NCI-H774 (cell line): ENCODE data around the gene PRPSAP1.

Experiments
- DNase-seq: peaks from one replicate; lab custom pipeline; 2025; lab: John Stamatoyannopoulos, UW

Gene PRPSAP1

DNA sequence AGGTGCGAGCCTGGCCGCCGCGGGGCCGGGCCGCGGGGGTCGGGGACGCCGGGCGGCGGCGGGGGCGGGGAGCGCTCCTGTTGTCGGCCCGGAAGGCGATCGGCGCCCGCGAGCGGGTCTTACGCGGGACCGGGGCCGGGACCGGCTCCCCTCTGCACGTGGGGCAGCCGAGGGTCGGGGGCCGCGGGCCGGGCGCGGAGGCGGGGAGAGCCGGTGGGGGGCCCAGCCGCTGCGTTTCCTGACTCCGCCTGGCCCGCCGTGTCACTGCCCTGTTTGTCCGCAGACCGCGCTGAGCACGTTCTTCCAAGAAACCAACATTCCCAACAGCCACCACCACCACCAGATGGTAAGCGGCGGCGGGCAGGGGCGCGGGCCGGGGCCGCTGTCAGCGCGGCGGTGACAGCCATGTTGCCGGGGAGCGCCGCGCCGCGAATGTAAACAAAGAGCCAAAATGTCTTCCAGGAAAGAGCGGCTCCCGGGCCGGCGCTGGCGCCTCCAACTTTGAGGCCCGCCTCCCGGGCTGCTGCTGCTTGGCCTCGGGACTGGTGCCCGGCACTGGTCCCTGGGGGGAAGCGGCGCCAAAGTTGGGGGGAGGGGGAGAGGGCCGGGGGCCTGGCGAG is 88.0 kb downstream of the PRPSAP1 start:
- DNase-seq, result peak; percentile 58

DNA sequence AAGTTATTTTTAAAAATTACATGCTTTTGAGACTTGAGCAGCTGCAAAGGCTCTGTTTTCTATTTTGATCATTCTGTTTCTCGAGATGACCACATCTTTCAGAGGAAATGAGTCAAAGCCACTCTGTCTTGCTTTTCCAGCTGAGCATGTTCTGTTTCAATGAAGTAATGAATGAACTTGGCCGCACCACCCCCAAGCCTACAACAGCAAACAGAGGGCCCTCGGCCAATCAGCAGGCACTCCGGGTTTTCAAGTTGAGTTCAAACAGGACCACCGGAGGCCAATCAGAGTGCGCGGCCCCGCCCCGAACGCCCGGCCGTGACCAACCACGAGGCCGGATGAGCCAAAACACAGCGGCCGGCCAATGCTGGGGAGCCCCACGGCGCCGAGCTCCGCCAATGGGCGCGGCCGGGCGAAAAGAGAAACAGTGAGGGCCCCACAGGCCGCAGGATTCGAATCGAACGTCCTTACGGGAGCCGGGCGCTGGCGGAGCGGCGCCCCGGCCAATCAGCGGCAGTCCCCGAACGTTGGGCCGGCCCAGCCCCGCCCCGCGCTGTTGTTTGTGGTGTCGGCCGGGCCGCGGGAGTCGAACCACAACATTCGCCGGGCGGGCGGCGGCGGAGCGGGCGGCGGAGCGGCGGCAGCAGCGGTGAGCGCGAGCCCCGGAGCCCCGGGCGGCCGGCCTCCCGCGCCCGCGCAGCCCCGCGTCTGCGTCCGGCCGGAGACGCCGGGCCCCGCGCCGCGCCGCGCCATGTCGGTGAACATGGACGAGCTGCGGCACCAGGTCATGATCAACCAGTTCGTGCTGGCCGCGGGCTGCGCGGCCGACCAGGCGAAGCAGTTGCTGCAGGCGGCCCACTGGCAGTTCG is 88.7 kb downstream of the PRPSAP1 start, which contains the start of gene UBALD2:
TSS of gene UBALD2 (plus strand) at position 594 of the 869 bp plus-strand sequence. CDS start at position 752, 158 bp downstream.
- peak; percentile 100 for DNase-seq

DNA sequence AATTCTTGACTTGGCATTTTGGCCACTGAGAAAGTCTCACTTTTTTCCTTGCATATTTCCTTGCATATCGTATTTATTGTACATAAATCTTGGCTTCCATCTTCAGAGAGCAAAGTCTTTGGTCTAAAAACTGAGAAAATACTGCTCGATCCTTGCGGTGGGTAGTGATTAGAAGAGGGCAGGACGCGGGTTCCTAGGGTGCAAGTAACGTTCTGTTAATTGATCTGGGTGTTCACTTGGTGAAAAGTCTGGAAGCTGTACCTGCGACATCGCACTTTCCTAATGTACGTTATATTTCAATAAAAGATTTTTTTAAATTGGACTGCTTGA is 89.3 kb downstream of the PRPSAP1 start:
- DNase-seq, result no peak

DNA sequence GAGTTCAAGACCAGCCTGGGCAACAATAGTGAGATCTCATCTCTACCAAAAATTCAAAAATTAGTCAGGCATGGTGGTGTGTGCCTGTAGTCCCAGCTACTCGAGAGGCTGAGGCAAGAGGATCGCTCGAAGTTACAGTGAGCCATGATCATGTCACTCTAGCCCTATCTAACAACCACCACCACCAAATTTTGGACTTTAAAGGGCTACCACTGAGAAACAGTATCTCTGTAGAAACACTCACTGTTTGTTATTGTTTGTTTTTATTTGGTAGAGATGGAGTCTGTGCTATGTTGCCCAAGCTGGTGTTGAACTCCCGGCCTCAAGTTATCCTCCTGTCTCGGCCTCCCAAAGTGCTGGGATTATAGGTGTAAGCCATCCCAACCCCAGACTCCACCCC is 89.8 kb downstream of the PRPSAP1 start:
- no peak for DNase-seq

DNA sequence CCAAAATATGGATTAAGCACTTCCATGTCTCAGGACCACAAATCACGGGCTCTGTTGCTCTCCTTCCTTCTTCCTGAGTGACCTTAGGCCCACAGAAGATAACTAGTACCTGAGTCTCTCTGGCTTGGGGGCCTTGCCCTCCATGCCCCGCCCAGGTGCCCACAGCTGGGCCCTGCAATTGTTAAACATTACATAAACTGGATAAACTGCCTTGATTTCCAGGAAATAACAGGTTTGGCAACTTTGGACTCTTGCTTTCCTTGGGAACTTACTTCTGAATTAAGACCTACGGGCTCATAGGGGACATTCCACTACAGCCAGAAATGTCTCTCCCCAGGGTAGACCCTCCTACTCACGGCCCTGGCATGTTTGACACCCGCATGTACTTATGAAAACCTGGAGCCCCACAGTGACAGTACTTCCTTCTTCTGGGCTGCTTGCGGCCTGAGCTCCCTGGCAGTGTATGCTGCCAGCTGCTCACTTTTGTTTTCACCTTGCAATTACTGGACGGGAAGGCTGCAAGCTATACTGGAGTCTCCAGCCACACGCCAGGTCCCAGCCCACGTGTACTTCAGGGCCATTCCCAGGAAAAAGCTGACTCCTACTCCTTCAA is 90.9 kb downstream of the PRPSAP1 start:
- peak; percentile 79 for DNase-seq

DNA sequence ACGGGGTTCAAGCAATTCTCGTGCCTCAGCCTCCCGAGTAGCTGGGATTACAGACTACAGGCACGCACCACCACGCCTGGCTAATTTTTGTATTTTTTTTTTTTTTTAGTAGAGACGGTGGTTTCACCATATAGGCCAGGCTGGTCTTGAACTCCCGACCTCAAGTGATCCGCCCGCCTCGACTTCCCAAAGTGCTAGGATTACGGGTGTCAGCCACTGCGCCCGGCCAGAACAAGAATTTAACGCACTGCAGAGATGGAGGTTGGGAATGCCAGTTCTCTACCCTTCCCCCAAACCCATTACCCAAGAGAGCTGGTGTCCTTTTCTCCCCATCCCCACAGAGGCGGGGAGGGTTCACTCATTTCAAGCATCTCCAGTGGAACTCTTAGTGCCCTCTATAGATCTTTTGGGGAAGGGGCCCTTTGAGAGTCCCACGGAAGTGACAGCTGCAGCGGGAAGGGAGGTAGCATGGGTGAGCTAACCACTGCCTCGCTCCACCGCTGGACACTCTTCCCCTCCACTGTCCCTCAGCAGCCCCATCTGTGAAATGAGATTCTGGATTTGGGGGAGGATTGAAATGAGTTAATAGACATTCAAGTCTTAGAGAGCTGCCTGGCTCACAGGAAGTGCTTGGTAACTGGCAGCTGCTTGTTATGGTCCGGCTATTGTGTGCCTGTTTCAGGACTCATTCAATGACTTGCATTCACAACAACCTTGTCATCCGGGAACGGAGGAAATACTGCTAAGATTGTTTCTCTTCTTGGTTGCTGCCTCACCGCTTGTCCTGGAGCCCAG is 92.1 kb downstream of the PRPSAP1 start:
- peak; percentile 48 for DNase-seq

DNA sequence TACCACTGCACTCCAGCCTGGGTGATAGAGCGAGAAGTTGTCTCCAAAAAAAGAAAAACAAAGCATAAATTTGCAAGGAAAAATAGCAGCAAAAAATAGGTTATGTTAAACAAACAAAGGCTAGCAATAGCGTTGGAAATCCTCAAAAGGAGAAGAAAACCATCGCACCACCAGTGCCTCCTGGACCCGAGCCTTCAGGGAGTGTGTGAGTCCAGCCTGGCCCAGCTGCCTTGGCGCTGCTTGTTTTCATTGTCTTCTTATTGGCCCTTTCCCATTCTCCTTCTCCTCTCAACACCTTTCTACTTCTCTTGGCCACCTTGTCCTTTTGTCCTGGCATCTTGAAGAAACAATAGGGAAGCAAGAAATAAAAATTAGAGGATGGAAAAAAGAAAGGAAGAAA is 93.0 kb downstream of the PRPSAP1 start:
- no peak for DNase-seq

DNA sequence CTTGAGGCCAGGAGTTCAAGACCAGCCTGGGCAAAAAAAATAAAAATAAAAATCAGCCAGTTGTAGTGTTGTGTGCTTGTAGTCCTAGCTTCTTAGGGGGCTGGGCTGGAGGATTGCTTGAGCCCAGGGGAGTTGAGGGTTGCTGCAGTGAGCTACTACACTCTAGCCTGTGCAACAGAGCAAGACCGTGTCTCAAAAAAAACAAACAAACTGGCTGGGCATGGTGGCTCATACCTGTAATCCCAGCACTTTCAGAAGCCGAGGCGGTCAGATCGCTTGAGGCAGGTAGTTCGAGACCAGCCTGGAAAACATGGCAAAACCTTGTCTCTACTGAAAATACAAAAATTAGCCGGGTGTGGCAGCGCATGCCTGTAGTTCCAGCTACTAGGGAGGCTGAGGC is 93.5 kb downstream of the PRPSAP1 start:
- DNase-seq, result no peak
